ENCODE results near the gene LRRC17.
"Not testable (repeated sequence)": the region's sequence is repeated elsewhere in the genome, so short reads cannot be mapped to it uniquely, and the experiment has no call there.

LRRC17 gene

DNA sequence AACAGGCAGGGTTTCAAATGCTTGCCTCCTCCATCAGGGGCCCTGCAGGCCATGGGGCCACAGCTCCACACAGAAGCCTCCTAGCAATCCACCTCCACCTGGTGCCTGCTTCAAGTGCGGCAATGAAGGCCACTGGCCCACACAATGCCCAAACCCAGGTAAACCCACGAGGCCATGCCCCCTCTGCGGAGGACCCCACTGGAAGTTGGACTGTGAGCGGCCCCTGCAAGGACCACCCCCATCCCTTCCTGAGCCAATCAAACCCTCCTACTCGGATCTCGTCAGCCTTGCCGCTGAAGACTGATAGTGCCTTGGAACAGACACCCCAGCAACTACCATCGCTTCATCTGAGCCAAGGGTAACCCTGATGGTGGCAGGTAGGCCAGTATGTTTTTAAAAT is 63.1 kb downstream of the LRRC17 start:
- DNase-seq (ENCODE audit: low read depth in 2 of 2): no peak
- TF ChIP-seq, protein P1, sequence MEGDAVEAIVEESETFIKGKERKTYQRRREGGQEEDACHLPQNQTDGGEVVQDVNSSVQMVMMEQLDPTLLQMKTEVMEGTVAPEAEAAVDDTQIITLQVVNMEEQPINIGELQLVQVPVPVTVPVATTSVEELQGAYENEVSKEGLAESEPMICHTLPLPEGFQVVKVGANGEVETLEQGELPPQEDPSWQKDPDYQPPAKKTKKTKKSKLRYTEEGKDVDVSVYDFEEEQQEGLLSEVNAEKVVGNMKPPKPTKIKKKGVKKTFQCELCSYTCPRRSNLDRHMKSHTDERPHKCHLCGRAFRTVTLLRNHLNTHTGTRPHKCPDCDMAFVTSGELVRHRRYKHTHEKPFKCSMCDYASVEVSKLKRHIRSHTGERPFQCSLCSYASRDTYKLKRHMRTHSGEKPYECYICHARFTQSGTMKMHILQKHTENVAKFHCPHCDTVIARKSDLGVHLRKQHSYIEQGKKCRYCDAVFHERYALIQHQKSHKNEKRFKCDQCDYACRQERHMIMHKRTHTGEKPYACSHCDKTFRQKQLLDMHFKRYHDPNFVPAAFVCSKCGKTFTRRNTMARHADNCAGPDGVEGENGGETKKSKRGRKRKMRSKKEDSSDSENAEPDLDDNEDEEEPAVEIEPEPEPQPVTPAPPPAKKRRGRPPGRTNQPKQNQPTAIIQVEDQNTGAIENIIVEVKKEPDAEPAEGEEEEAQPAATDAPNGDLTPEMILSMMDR (IDR thresholded peaks at IDR 0.05; ENCODE audit: low read depth, low read length): no peak
- no peak overlapping the region for H3K4me3 ChIP-seq (replicated peaks in 1 of 2; ENCODE audit: low read depth in 2 of 2, low read length in 2 of 2)

DNA sequence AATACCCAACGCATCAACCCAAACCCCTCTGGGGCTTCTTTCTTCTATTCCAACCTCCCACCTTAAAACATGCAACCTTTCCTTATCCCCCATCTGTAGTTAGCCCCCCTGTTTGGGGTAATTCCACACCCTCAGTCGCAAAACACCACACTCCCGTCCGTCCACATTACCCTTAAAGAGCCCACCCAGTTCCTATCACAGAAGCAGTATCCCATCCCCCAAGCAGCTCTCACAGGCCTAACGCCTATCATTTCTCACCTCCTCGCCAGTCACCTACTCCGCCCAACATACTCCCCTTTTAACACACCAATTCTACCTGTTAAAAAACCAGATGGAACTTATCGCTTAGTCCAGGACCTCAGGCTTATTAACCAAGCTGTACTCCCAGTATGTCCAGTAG is 63.7 kb downstream of the LRRC17 start:
- H3K4me3 ChIP-seq (replicated peaks in 1 of 2; ENCODE audit: low read depth in 2 of 2, low read length in 2 of 2): no peak overlapping the region
- no peak for DNase-seq (ENCODE audit: low read depth in 2 of 2)
- TF ChIP-seq, protein P1 (IDR thresholded peaks at IDR 0.05; ENCODE audit: low read depth, low read length): no peak

GRCh38 chr7:102977586-102977985 is 64.8 kb downstream of the LRRC17 start:
- H3K4me3 ChIP-seq (replicated peaks in 1 of 2; ENCODE audit: low read depth in 2 of 2, low read length in 2 of 2); DNase-seq (ENCODE audit: low read depth in 2 of 2): not testable (repeated sequence)

GRCh38 chr7:102978284-102978683 is 65.5 kb downstream of the LRRC17 start:
- no peak overlapping the region for H3K4me3 ChIP-seq (replicated peaks in 1 of 2; ENCODE audit: low read depth in 2 of 2, low read length in 2 of 2)
- peak; percentile 90 to 95 for DNase-seq (ENCODE audit: low read depth in 2 of 2)
- TF ChIP-seq, protein P1 (IDR thresholded peaks at IDR 0.05; ENCODE audit: low read depth, low read length): no peak

DNA sequence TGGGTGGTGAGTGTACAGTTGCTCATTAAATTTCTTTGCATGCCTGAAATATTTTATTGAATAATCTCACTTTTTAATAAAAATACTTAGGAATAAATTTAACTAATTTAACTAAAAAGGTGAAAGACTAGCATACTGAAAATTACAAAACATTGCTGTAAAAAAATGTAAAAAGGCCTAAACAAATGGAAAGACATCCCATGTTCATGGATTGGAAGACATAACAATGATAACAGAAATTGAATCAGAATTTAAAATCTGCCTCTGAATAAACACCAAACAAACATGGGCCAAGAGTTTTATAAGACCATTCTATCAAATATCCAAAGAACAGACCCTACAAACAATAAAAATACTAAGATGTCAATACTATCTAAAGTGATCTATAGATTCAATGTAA is 66.9 kb downstream of the LRRC17 start:
- no peak overlapping the region for H3K4me3 ChIP-seq (replicated peaks in 1 of 2; ENCODE audit: low read depth in 2 of 2, low read length in 2 of 2)
- TF ChIP-seq, protein P1 (IDR thresholded peaks at IDR 0.05; ENCODE audit: low read depth, low read length): no peak
- DNase-seq (ENCODE audit: low read depth in 2 of 2): no peak

- TF ChIP-seq, protein P1 (IDR thresholded peaks at IDR 0.05; ENCODE audit: low read depth, low read length): no peak
- DNase-seq (ENCODE audit: low read depth in 2 of 2): no peak
- no peak overlapping the region for H3K4me3 ChIP-seq (replicated peaks in 1 of 2; ENCODE audit: low read depth in 2 of 2, low read length in 2 of 2)
Measured at GRCh38 chr7:102981451-102981850, 68.7 kb downstream of the LRRC17 start.

DNA sequence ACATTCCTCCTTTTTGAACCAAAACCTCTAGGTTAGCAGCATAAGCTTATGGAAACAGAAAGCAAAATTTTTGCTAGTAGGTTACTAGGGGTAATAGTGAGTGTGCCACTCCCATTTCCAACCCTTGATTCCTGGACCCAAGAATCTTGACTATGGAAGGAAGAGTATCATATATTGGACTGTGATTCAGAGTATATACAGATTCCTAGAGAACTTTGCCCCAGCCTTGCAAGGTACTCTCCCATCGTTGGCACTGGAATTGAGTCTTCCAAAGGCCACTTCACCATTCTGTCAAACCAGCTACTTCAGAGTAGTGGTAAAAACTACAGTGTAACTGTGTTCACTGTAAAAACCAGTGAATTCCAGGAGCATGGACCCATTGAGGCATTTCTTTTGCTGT is 69.4 kb downstream of the LRRC17 start:
- TF ChIP-seq, protein P1 (IDR thresholded peaks at IDR 0.05; ENCODE audit: low read depth, low read length): no peak
- no peak for DNase-seq (ENCODE audit: low read depth in 2 of 2)
- no peak overlapping the region for H3K4me3 ChIP-seq (replicated peaks in 1 of 2; ENCODE audit: low read depth in 2 of 2, low read length in 2 of 2)

Data from cardiac fibroblast (primary cell).